ENCODE data around the gene PRG3. TPM values are rescaled to one million over a fixed set of nuclear protein-coding genes. Genes with fewer than 3 reads are reported as not detected.

Gene PRG3
- total RNA-seq, 1 experiment from 2014 or later, result not detected

DNA sequence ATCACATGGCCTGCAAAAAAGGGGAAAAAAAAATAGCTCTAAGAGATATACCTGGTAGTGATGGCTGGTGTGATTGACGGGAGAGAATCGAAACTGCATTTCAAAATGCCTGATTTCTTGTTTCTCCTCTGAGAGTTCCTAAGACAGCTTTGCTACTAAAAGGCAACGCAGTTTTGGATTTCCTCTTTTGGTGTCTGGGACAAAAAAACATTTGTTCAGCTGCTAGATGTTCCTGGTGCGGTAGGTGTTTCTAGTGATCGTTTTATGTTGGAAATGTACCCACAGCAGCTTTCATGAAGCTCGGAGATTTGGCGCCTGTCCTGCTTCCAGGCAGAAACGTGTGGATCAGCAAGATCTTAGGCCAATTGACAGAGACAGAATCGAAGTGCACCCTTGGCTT is 24.7 kb downstream of the PRG3 start:
- no peak for DNase-seq (ENCODE audit: low read depth, low spot score)
- Histone ChIP-seq H3K36me3 (ENCODE audit: control insufficient read depth, insufficient read depth, low read length) (no peaks in the 10 kb centered on the region), H3K4me3 (ENCODE audit: low read depth in 2 of 2, low read length in 2 of 2) (no peak overlapping the region), H3K9me3 (ENCODE audit: control insufficient read depth, insufficient read depth, low read depth, low read length) (no peaks in the 10 kb centered on the region), H3K27me3 (ENCODE audit: control insufficient read depth, insufficient read depth, low read length) (no peaks in the 10 kb centered on the region), H3K27ac (ENCODE audit: low read length) (no peak overlapping the region), H3K4me1 (ENCODE audit: control insufficient read depth, insufficient read depth, low read length) (0 out of 2 replicates have a peak, but pooled peaks cover 7% of the 10 kb centered on the region)
- TF ChIP-seq, protein P1, sequence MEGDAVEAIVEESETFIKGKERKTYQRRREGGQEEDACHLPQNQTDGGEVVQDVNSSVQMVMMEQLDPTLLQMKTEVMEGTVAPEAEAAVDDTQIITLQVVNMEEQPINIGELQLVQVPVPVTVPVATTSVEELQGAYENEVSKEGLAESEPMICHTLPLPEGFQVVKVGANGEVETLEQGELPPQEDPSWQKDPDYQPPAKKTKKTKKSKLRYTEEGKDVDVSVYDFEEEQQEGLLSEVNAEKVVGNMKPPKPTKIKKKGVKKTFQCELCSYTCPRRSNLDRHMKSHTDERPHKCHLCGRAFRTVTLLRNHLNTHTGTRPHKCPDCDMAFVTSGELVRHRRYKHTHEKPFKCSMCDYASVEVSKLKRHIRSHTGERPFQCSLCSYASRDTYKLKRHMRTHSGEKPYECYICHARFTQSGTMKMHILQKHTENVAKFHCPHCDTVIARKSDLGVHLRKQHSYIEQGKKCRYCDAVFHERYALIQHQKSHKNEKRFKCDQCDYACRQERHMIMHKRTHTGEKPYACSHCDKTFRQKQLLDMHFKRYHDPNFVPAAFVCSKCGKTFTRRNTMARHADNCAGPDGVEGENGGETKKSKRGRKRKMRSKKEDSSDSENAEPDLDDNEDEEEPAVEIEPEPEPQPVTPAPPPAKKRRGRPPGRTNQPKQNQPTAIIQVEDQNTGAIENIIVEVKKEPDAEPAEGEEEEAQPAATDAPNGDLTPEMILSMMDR (IDR thresholded peaks at IDR 0.05), result no peak
- no peak for TF ChIP-seq TCF7L2 (IDR thresholded peaks at IDR 0.05; ENCODE audit: low read depth, low read length)
- TF ChIP-seq SIN3A (IDR thresholded peaks at IDR 0.05; ENCODE audit: borderline replicate concordance, insufficient read depth, low read depth, low read length), result no peak
- no peak for TF ChIP-seq POLR2AphosphoS5 (IDR thresholded peaks at IDR 0.05; ENCODE audit: low read depth, low read length)
- TF ChIP-seq REST (IDR thresholded peaks at IDR 0.05; ENCODE audit: insufficient read depth in 1 of 2, low read depth in 2 of 2, low read length in 1 of 2), result no peak
- intact Hi-C loops (cut with micrococcal nuclease; ENCODE audit: unreplicated experiment), result no loop called here
- BruUV-seq (replicated peaks), result no TSS peak
- ChIA-PET CTCF (interaction anchor here (0.6 kb wide), 1 partner anchor 108 kb away, joined by 5 read pairs; no protein-coding TSS in a partner anchor), POLR2A (no interaction called here)
- in situ Hi-C loops (cut with HindIII; ENCODE audit: low pct_unique_long_range_greater_than_20kb, low sequenced_read_pairs), result no loop called here
- no peak for ATAC-seq

GRCh38 chr11:57354699-57355098 is 26.3 kb downstream of the PRG3 start:
- in situ Hi-C loops (cut with HindIII; ENCODE audit: low pct_unique_long_range_greater_than_20kb, low sequenced_read_pairs) (no loop called here), intact Hi-C loops (cut with micrococcal nuclease; ENCODE audit: unreplicated experiment) (no loop called here)
- Histone ChIP-seq H3K4me3 (ENCODE audit: low read depth in 2 of 2, low read length in 2 of 2) (no peak overlapping the region), H3K27me3 (ENCODE audit: control insufficient read depth, insufficient read depth, low read length) (no peaks in the 10 kb centered on the region), H3K4me1 (ENCODE audit: control insufficient read depth, insufficient read depth, low read length) (0 out of 2 replicates have a peak, but pooled peaks cover 3% of the 10 kb centered on the region), H3K27ac (ENCODE audit: low read length) (no peak overlapping the region), H3K9me3 (ENCODE audit: control insufficient read depth, insufficient read depth, low read depth, low read length) (0 out of 2 replicates have a peak, but pooled peaks cover 3% of the 10 kb centered on the region), H3K36me3 (ENCODE audit: control insufficient read depth, insufficient read depth, low read length) (no peaks in the 10 kb centered on the region)
- DNase-seq (ENCODE audit: low read depth, low spot score), result no peak
- ChIA-PET POLR2A (no interaction called here), CTCF (no interaction called here)
- no TSS peak for BruUV-seq (replicated peaks)
- no peak for ATAC-seq
- TF ChIP-seq REST (IDR thresholded peaks at IDR 0.05; ENCODE audit: insufficient read depth in 1 of 2, low read depth in 2 of 2, low read length in 1 of 2), result no peak
- TF ChIP-seq TCF7L2 (IDR thresholded peaks at IDR 0.05; ENCODE audit: low read depth, low read length), result no peak
- no peak for TF ChIP-seq SIN3A (IDR thresholded peaks at IDR 0.05; ENCODE audit: borderline replicate concordance, insufficient read depth, low read depth, low read length)
- TF ChIP-seq, protein P1 (IDR thresholded peaks at IDR 0.05), result no peak
- no peak for TF ChIP-seq POLR2AphosphoS5 (IDR thresholded peaks at IDR 0.05; ENCODE audit: low read depth, low read length)

Data from Panc1 (cell line).